Fibroblast of villous mesenchyme (primary cell): Measurements from ENCODE around the gene RBM47. TPM values are rescaled to one million over a fixed set of nuclear protein-coding genes. Genes with fewer than 3 reads are reported as not detected.
"Not testable (repeated sequence)": the region's sequence is repeated elsewhere in the genome, so short reads cannot be mapped to it uniquely, and the experiment has no call there.

Source experiments
- DNase-seq: peaks from one replicate; pipeline ENCODE4 v3.0.0-alpha.2; 2010; ENCODE audit warnings: low read depth
- H3K4me3 ChIP-seq: 2 replicates; pipeline ENCODE4 v1.5.1; 2011; ENCODE audit warnings: low read depth, mild to moderate bottlenecking, low read length
- total RNA-seq: library from RNA; depleted of rRNA; stranded (reverse); fragments of >200 nt; gene quantifications from 2 replicates; pipeline ENCODE4 v1.2.3, GENCODE V29; 2012
- TF ChIP-seq, protein P1 (sequence below): IDR thresholded peaks from 2 replicates; pipeline ENCODE4 v1.5.1; 2012; ENCODE audit warnings: low read depth, mild to moderate bottlenecking, low read length; ENCODE audit not compliant: insufficient read depth

The RBM47 gene
- total RNA-seq, 1 donor, result 0.86 TPM

DNA sequence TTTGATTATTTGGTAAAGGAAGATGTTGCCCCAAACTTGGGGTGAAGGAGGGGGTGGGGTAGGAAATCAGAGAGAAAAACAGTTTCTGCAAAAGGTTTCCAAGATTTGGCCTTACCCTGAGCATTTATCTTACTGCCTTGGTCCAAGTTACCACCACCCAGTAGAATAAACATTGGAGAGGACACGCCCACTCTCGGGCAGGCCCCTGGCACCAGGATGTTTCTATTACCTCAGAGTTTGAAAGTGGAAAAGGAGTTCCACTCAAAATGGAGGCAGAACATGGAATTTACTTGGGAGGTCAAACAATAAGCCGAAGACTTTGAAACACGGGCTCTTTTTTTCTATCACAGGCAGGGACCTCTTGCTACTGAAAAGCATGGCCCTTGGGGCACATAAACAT is 180.8 kb downstream of the RBM47 start:
- TF ChIP-seq, protein P1, sequence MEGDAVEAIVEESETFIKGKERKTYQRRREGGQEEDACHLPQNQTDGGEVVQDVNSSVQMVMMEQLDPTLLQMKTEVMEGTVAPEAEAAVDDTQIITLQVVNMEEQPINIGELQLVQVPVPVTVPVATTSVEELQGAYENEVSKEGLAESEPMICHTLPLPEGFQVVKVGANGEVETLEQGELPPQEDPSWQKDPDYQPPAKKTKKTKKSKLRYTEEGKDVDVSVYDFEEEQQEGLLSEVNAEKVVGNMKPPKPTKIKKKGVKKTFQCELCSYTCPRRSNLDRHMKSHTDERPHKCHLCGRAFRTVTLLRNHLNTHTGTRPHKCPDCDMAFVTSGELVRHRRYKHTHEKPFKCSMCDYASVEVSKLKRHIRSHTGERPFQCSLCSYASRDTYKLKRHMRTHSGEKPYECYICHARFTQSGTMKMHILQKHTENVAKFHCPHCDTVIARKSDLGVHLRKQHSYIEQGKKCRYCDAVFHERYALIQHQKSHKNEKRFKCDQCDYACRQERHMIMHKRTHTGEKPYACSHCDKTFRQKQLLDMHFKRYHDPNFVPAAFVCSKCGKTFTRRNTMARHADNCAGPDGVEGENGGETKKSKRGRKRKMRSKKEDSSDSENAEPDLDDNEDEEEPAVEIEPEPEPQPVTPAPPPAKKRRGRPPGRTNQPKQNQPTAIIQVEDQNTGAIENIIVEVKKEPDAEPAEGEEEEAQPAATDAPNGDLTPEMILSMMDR, result no peak
- no peak overlapping the region for H3K4me3 ChIP-seq
- DNase-seq, result no peak

DNA sequence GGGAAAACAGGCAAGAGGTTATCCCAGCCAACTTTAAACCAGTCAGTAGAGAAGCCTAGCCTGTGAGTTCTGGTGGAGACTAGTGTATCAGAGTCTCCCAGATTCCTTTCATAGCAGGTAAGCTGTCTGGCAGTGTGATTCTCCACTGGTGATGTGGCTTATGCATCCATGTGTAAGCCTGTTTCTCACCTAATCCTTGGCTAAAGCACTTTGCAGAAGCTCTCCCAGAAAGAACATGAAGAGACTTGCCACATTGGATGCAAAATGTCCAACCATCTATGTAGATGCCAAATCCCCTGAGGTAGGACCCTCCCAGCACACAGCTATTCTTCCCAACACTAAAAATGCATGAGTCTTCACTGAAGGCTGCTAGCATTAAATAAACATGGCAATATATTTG is 182.8 kb downstream of the RBM47 start:
- DNase-seq, result no peak
- TF ChIP-seq, protein P1, result no peak
- no peak overlapping the region for H3K4me3 ChIP-seq

DNA sequence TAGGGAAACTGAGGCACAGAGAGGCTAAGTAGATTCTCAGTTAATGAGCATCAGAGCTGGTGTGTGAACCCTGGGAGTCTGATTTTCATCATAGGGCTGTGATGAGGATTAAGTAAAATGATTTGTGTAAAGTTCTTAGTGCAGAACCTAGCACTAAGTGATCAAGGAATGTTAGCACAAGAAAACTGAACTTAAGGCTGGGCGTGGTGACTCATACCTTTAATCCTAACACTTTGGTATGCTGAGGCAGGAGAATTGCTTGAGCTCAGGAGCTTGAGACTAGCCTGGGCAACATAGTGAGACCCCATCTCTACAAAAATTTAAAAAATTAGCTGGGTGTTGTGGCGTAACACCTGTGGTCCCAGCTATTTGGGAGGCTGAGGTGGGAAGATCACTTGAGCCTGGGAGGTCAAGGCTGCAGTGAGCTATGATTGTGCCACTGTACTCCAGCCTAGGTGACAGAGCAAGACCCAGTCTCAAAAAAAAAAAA is 183.4 kb downstream of the RBM47 start:
- not testable (repeated sequence) for DNase-seq

DNA sequence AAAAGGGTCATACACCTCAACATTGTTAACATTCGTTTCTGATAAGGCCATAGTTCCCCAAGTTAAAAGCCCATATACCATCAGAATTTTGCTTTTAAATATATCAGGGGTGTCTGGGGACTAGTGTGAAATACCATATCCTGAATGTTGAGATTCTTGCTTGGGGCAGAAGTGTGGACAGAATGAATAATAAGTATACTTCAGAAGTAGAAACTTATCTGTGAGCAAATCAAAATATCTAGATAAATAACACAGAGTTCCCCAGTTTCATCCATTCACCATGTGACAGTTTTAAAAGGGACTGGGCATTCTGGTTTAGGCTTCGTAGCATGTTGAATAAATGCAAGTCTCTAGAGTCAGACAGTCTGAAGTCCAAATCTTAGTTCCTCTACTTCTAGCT is 184.0 kb downstream of the RBM47 start:
- no peak for DNase-seq
- TF ChIP-seq, protein P1, result no peak
- H3K4me3 ChIP-seq, result no peak overlapping the region

More for the DNA sequence above, 183.4 kb downstream of the RBM47 start:
- not testable (repeated sequence) for H3K4me3 ChIP-seq

DNA sequence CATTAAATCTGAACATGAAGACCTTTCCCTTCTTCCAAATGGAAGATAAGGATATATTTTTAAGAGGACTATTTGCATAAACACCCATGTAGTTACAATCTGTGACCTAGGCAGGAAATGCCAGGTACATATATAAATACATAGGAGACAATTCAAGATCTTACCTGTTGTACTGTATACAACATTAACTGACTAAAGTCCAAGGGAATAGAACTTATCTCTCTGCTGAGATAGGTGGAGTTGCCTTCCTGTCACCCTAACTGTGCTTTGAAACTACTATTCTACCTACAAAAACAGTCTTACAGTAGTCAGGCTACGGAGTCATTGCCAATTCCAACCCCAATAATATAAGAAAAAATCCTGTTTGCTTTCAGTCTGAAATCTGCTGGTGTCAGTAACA is 188.2 kb downstream of the RBM47 start:
- TF ChIP-seq, protein P1, result no peak
- no peak overlapping the region for H3K4me3 ChIP-seq
- DNase-seq, result no peak

DNA sequence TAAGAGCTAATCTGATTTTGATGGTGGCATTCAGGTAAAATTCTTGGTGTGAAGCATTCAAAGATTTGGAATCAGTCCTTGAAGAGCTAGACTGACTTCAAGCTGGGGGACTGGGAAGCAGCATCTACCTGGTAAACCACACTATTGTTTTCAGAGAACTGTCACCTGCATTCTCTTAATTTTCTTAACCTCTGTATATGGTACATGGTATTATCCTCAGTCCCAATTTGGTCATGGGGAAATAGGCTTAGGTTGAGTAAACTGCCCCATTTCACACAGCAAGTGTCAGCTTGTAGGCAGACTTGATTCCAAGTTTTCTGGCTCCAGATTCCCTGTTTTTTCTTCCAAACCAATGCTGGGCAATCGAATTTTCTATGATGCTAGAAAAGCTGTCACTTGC is 190.1 kb downstream of the RBM47 start:
- no peak overlapping the region for H3K4me3 ChIP-seq
- no peak for DNase-seq
- TF ChIP-seq, protein P1, result no peak

DNA sequence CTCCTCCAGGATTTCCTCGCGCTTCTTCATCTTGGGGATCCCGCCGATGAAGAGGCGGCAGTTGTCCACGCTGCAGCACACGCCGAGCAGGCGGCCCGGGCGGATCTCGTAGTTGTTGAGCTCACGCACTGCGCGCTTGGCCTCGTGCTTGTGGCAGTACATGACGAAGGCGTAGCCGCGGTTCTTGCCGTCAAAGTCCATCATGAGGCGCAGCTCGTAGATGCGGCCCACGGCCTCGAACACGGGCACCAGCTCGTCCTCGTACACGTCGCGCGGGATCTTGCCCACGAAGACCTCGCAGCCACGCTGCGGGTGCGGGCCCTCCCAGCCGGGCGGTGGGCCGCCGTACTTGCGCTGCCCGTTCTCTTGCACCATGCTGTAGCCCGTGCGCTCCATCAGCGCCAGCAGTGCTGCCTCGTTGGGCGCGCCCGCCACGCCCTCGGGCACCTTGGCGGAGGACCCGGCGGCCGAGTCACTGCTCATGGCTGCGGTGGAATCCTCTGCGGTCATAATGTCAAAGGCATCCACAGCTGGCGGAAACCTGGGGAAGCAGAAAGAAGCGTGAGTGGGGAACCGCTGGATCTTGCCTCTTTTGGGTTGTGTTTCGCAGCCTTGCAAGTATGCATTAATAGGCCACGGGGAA is 191.2 kb downstream of the RBM47 start:
- TF ChIP-seq, protein P1, result no peak
- no peak overlapping the region for H3K4me3 ChIP-seq

More for the DNA sequence above, 191.2 kb downstream of the RBM47 start:
- no peak for DNase-seq
